OCI-LY3 (cell line): ENCODE data around the gene LYPD6B.

Source experiments
- H2AFZ ChIP-seq: fragments of 200-600, 300-600 bp; shearing (Covaris generic); 2 replicates; pipeline ENCODE4 v1.6.0; 2014; ENCODE audit warnings: antibody characterized with exemption, low read depth, low read length
- H3K27ac ChIP-seq: fragments of 200-600, 300-600 bp; sonication (generic); 2 replicates; pipeline ENCODE4 v1.5.1; 2014; ENCODE audit warnings: mild to moderate bottlenecking, low read length, moderate library complexity, mixed read lengths
- H3K27me3 ChIP-seq: fragments of 200-600, 300-600 bp; sonication (generic); 2 replicates; pipeline ENCODE4 v1.6.1; 2014; ENCODE audit warnings: low read depth, low read length, mixed read lengths
- H3K36me3 ChIP-seq: fragments of 200-600, 300-600 bp; sonication (generic); replicated peaks from 2 replicates; pipeline ENCODE3; 2014; ENCODE audit warnings: low read depth, low read length, mixed read lengths
- H3K4me1 ChIP-seq: fragments of 300-600, 200-600 bp; sonication (generic); 2 replicates; pipeline ENCODE4 v1.6.1; 2014; ENCODE audit warnings: low read length, mixed read lengths
- H3K4me2 ChIP-seq: fragments of 200-600, 300-600 bp; sonication (generic); 2 replicates; pipeline ENCODE4 v1.6.1; 2014; ENCODE audit warnings: low read length, mixed read lengths
- H3K4me3 ChIP-seq: fragments of 300-600, 200-600 bp; sonication (generic); 2 replicates; pipeline ENCODE4 v1.5.1; 2014; ENCODE audit warnings: antibody characterized with exemption, mild to moderate bottlenecking, low read length, moderate library complexity
- H3K79me2 ChIP-seq: fragments of 300-600, 200-600 bp; shearing (Covaris generic); 2 replicates; pipeline ENCODE4 v1.6.1; 2014; ENCODE audit warnings: mild to moderate bottlenecking, low read length, mixed read lengths
- H3K9ac ChIP-seq: fragments of 300-600, 200-600 bp; shearing (Covaris generic); 2 replicates; pipeline ENCODE4 v1.6.0; 2014; ENCODE audit warnings: mild to moderate bottlenecking, low read length, moderate library complexity
- H3K9me3 ChIP-seq: fragments of 200-600, 300-600 bp; shearing (Covaris generic); 2 replicates; pipeline ENCODE4 v1.6.1; 2014; ENCODE audit warnings: low read length, mixed read lengths; ENCODE audit not compliant: insufficient read depth
- H4K20me1 ChIP-seq: fragments of 200-600, 300-600 bp; sonication (generic); 2 replicates; pipeline ENCODE4 v1.6.1; 2016; ENCODE audit warnings: low read length, mixed read lengths; ENCODE audit not compliant: insufficient read depth
- CTCF ChIP-seq: fragments of 200-600, 300-600 bp; sonication (generic); IDR thresholded peaks from 2 replicates; pipeline ENCODE4 v1.5.1; 2014; ENCODE audit warnings: antibody characterized with exemption, low read length, low read depth
- EZH2phosphoT487 ChIP-seq: fragments of 200-600 bp; shearing (Covaris generic); IDR thresholded peaks from 2 replicates; pipeline ENCODE4 v1.6.1; 2018; ENCODE audit warnings: antibody characterized with exemption, mixed run types, low read depth

Gene LYPD6B

GRCh38 chr2:149094217-149095015, 55.9 kb downstream of the LYPD6B start:
- Histone ChIP-seq H3K36me3 (no peaks in the 10 kb centered on the region), H3K79me2 (no peaks in the 10 kb centered on the region), H2AFZ (no peak overlapping the region), H3K27me3 (peaks cover 24% of the 10 kb centered on the region), H4K20me1 (no peaks in the 10 kb centered on the region), H3K4me3 (no peak overlapping the region), H3K4me2 (no peak overlapping the region), H3K9me3 (no peaks in the 10 kb centered on the region), H3K27ac (no peak overlapping the region), H3K4me1 (no peaks in the 10 kb centered on the region), H3K9ac (no peak overlapping the region)
- no peak for TF ChIP-seq EZH2phosphoT487
- TF ChIP-seq CTCF: no peak

GRCh38 chr2:149098701-149099100, 60.2 kb downstream of the LYPD6B start:
- Histone ChIP-seq H3K27ac (no peak overlapping the region), H3K27me3 (peaks cover 19% of the 10 kb centered on the region), H3K4me3 (no peak overlapping the region), H4K20me1 (no peaks in the 10 kb centered on the region), H3K79me2 (no peaks in the 10 kb centered on the region), H3K9ac (no peak overlapping the region), H2AFZ (no peak overlapping the region), H3K36me3 (no peaks in the 10 kb centered on the region), H3K4me2 (no peak overlapping the region), H3K4me1 (no peaks in the 10 kb centered on the region), H3K9me3 (no peaks in the 10 kb centered on the region)
- TF ChIP-seq EZH2phosphoT487 (no peak), CTCF (no peak)

- TF ChIP-seq EZH2phosphoT487: no peak
- TF ChIP-seq CTCF: no peak
- Histone ChIP-seq H3K27ac (no peak overlapping the region), H2AFZ (no peak overlapping the region), H4K20me1 (no peaks in the 10 kb centered on the region), H3K36me3 (no peaks in the 10 kb centered on the region), H3K9me3 (no peaks in the 10 kb centered on the region), H3K4me1 (no peaks in the 10 kb centered on the region), H3K27me3 (peaks cover 19% of the 10 kb centered on the region), H3K9ac (no peak overlapping the region), H3K4me3 (no peak overlapping the region), H3K4me2 (no peak overlapping the region), H3K79me2 (no peaks in the 10 kb centered on the region)
Measured at GRCh38 chr2:149099298-149099697, 60.8 kb downstream of the LYPD6B start.

- Histone ChIP-seq H3K4me3 (no peak overlapping the region), H3K27ac (no peak overlapping the region)
- TF ChIP-seq CTCF: no peak
- TF ChIP-seq EZH2phosphoT487: no peak
Measured at GRCh38 chr2:149100739-149101699, 62.5 kb downstream of the LYPD6B start.

More at GRCh38 chr2:149100739-149101699, 62.5 kb downstream of the LYPD6B start:
- Histone ChIP-seq H3K9ac (no peak overlapping the region), H3K36me3 (no peaks in the 10 kb centered on the region), H3K4me1 (no peaks in the 10 kb centered on the region), H3K4me2 (no peak overlapping the region), H3K9me3 (no peaks in the 10 kb centered on the region), H2AFZ (no peak overlapping the region), H4K20me1 (no peaks in the 10 kb centered on the region), H3K79me2 (no peaks in the 10 kb centered on the region), H3K27me3 (peaks cover 12% of the 10 kb centered on the region)
